GM12878 (cell line): ENCODE data around the gene CUEDC1. TPM values are rescaled to one million over a fixed set of nuclear protein-coding genes. Genes with fewer than 3 reads are reported as not detected.

Experiments used
- ATAC-seq: fragments of 200-7000 bp; cut with Tn5 transposase; 3 replicates; pipeline ENCODE4 v1.9.1; 2020; ENCODE audit warnings: mild to moderate bottlenecking, moderate library complexity
- BruUV-seq: library from RNA; stranded (reverse); fragments of 400-500 nt; replicated peaks from 2 replicates; lab custom pipeline; 2021; lab: Mats Ljungman, UMichigan
- CTCF ChIA-PET: fragments of 300-600 bp; sonication (Branson Sonifier 250); formaldehyde crosslinking; extraction: SDS; loops from one replicate; lab custom pipeline; 2021; ENCODE audit warnings: inconsistent platforms; lab: Yijun Ruan, JAX
- POLR2A ChIA-PET: fragments of 350-600 bp; formaldehyde crosslinking; extraction: SDS; loops from one replicate; lab custom pipeline; 2021; ENCODE audit warnings: inconsistent platforms; lab: Charles Lee
- RAD21 ChIA-PET: fragments of 300-600 bp; sonication (Branson Sonifier 250); formaldehyde crosslinking; loops from one replicate; lab custom pipeline; 2023; ENCODE audit warnings: antibody characterized with exemption; ENCODE audit not compliant: unreplicated experiment; lab: Charles Lee
- SMC1A ChIA-PET: fragments of 300-600 bp; sonication (Branson Sonifier 250); formaldehyde crosslinking; loops from one replicate; lab custom pipeline; 2023; ENCODE audit not compliant: unreplicated experiment, uncharacterized antibody; lab: Charles Lee
- DNase-seq: peaks from one replicate; pipeline ENCODE4 v3.0.0-alpha.2; 2011; ENCODE audit warnings: low read depth, low spot score
- FAIRE-seq: peaks from 3 replicates; lab custom pipeline; 2011; peaks lifted over from hg19 to GRCh38; lab: Jason Lieb, UNC
- H2AFZ ChIP-seq: 2 replicates; pipeline ENCODE4 v1.6.0; 2011; ENCODE audit warnings: low read depth, low read length, control low read depth; ENCODE audit not compliant: control insufficient read depth
- H3K27ac ChIP-seq: 2 replicates; pipeline ENCODE4 v1.5.1; 2011; ENCODE audit warnings: control low read depth; ENCODE audit not compliant: control insufficient read depth, insufficient read depth
- H3K27me3 ChIP-seq, 2 experiments: replicated peaks in 1 of 2; 2 replicates each; pipeline versions ENCODE4 v1.6.0 to v1.6.1; 2011; ENCODE audit warnings: low read length in 1 of 2; ENCODE audit not compliant: control insufficient read depth in 2 of 2, insufficient read depth in 2 of 2
- H3K36me3 ChIP-seq, 2 experiments: 2 replicates each; pipeline ENCODE4 v1.5.1; 2011; ENCODE audit warnings: low read length in 1 of 2; ENCODE audit not compliant: control insufficient read depth in 2 of 2, insufficient read depth in 2 of 2
- H3K4me1 ChIP-seq: 2 replicates; pipeline ENCODE4 v1.6.1; 2011; ENCODE audit warnings: mild to moderate bottlenecking, low read length, moderate library complexity, mixed read lengths; ENCODE audit not compliant: control insufficient read depth, insufficient read depth
- H3K4me2 ChIP-seq: 2 replicates; pipeline ENCODE4 v1.6.0; 2011; ENCODE audit warnings: control low read depth; ENCODE audit not compliant: control insufficient read depth, insufficient read depth
- H3K4me3 ChIP-seq: fragments of 200-600 bp; sonication (generic); 2 replicates; pipeline ENCODE4 v1.5.1; 2016
- H3K79me2 ChIP-seq: 2 replicates; pipeline ENCODE4 v1.6.0; 2011; ENCODE audit warnings: low read length; ENCODE audit not compliant: control insufficient read depth, insufficient read depth
- H3K9ac ChIP-seq: 2 replicates; pipeline ENCODE4 v1.8.0; 2011; ENCODE audit warnings: low read length, control low read depth, mixed read lengths; ENCODE audit not compliant: control insufficient read depth, insufficient read depth
- H3K9me3 ChIP-seq: replicated peaks from 3 replicates; pipeline ENCODE4 v1.5.1; 2011; ENCODE audit warnings: mild to moderate bottlenecking, low read length; ENCODE audit not compliant: control insufficient read depth, insufficient read depth
- H4K20me1 ChIP-seq: 2 replicates; pipeline ENCODE4 v1.6.0; 2011; ENCODE audit not compliant: control insufficient read depth, insufficient read depth
- ATF3 ChIP-seq: IDR thresholded peaks from 2 replicates; pipeline ENCODE4 v1.6.1; 2011; ENCODE audit warnings: low read depth, mild to moderate bottlenecking, low read length, moderate library complexity, borderline replicate concordance; ENCODE audit errors: extremely low read depth
- CHD1 ChIP-seq: IDR thresholded peaks from 2 replicates; pipeline ENCODE4 v1.6.1; 2012; ENCODE audit warnings: low read depth, low read length, improper control_type of control experiment
- CREB1 ChIP-seq: IDR thresholded peaks from 2 replicates; pipeline ENCODE4 v1.6.1; 2012; ENCODE audit warnings: low read depth, mild to moderate bottlenecking, inconsistent platforms
- E4F1 ChIP-seq: fragments of 450-650 bp; IDR thresholded peaks from 2 replicates; pipeline ENCODE4 v1.6.1; 2018; ENCODE audit warnings: borderline replicate concordance, mild to moderate bottlenecking; ENCODE audit not compliant: partially characterized antibody
- ELK1 ChIP-seq: IDR thresholded peaks from 2 replicates; pipeline ENCODE4 v1.6.1; 2012; ENCODE audit warnings: low read depth, low read length, improper control_type of control experiment
- HDAC2 ChIP-seq: fragments of 200-600 bp; sonication (generic); IDR thresholded peaks from 2 replicates; pipeline ENCODE4 v1.6.1; 2017
- HDGF ChIP-seq: fragments of 450-650 bp; IDR thresholded peaks from 2 replicates; pipeline ENCODE4 v1.6.1; 2016; ENCODE audit warnings: antibody characterized with exemption
- RAD21 ChIP-seq: IDR thresholded peaks from 2 replicates; pipeline ENCODE4 v1.6.1; 2011; ENCODE audit warnings: mild to moderate bottlenecking, low read depth, low read length, moderate library complexity; ENCODE audit not compliant: insufficient read depth
- RAD51 ChIP-seq: fragments of 450-650 bp; IDR thresholded peaks from 2 replicates; pipeline ENCODE4 v1.6.1; 2016; ENCODE audit warnings: moderate library complexity, mild to moderate bottlenecking, inconsistent platforms
- REST ChIP-seq: IDR thresholded peaks from 2 replicates; pipeline ENCODE4 v1.6.1; 2012; ENCODE audit warnings: mild to moderate bottlenecking, low read depth, low read length
- SMAD1 ChIP-seq: fragments of 450-650 bp; IDR thresholded peaks from 2 replicates; pipeline ENCODE4 v1.6.1; 2018; ENCODE audit warnings: mild to moderate bottlenecking, low read depth; ENCODE audit not compliant: partially characterized antibody
- SREBF1 ChIP-seq: IDR thresholded peaks from 2 replicates; pipeline ENCODE4 v1.6.1; 2012; ENCODE audit warnings: mild to moderate bottlenecking, low read length
- SRF ChIP-seq, 2 experiments: IDR thresholded peaks; 2 replicates each; pipeline ENCODE4 v1.6.1; 2011; ENCODE audit warnings: low read depth in 2 of 2, low read length in 2 of 2, mild to moderate bottlenecking in 1 of 2, moderate library complexity in 1 of 2
- WGBS: methylation state at CpG from one replicate; pipeline ENCODE4 v1.1.6; 2016; ENCODE audit warnings: low lambda C conversion rate; ENCODE audit not compliant: insufficient replicate concordance, insufficient coverage; ENCODE audit errors: missing lambda C conversion rate; 5-methylcytosine and 5-hydroxymethylcytosine counted together
- in situ Hi-C: fragments of 300-500 bp; cut with MboI; formaldehyde crosslinking; loops from 9 replicates; pipeline ENCODE4 v1.14.3; 2018; ENCODE audit warnings: mixed read lengths
- intact Hi-C: fragments of 100-400 bp; cut with micrococcal nuclease; formaldehyde crosslinking; loops from one replicate; pipeline ENCODE4 v1.14.2; 2022; ENCODE audit not compliant: unreplicated experiment
- polyA plus RNA-seq, 11 experiments: library from polyadenylated mRNA; depleted of rRNA in 4 of 11; unstranded in 6 of 11; stranded (reverse) in 5 of 11; fragments of >200 nt; fragmentation: Nextera tagmentation in 4 of 11; fragmentation: Illumina TruSeq in 1 of 11; extraction: Ambion mirVana in 4 of 11; extraction: Trizol in 1 of 11; gene quantifications; 1 replicate in 1 of 11; 2 replicates in 10 of 11; pipeline versions ENCODE4 v1.2.1 to v1.2.3, GENCODE V29; 2011 to 2016; ENCODE audit warnings: inconsistent platforms in 2 of 11, missing spikeins in 2 of 11, low read depth in 1 of 11
- total RNA-seq, 4 experiments: library from RNA; depleted of rRNA in 3 of 4; stranded (reverse); fragments of >200 nt in 3 of 4; fragmentation: Illumina TruSeq in 1 of 4; extraction: Trizol in 1 of 4; gene quantifications; 2 replicates each; pipeline versions ENCODE4 v1.2.1 to v1.2.3, GENCODE V29; 2013 to 2021

The CUEDC1 gene
- total and polyA plus RNA-seq, 10 of the 15 experiments (the other 5 are each of a cell fraction or from before 2014, with no cell fraction given), result 0.24 to 7.4 (median 1.8) TPM

GRCh38 chr17:57823469-57824401 is 131.5 kb downstream of the CUEDC1 start:
- no peak for DNase-seq
- Histone ChIP-seq H3K4me1 (no peaks in the 10 kb centered on the region), H3K9ac (no peak overlapping the region), H2AFZ (no peak overlapping the region), H4K20me1 (no peaks in the 10 kb centered on the region), H3K36me3 (no peaks in the 10 kb centered on the region), H3K27me3 (no peaks in the 10 kb centered on the region; a peak in 1 of 4 replicates), H3K79me2 (no peaks in the 10 kb centered on the region), H3K4me3 (no peak overlapping the region), H3K4me2 (no peak overlapping the region), H3K9me3 (no peaks in the 10 kb centered on the region), H3K27ac (no peak overlapping the region)
- ATAC-seq, result no peak
- TF ChIP-seq HDAC2 (no peak), RAD21 (no peak), CHD1 (no peak), E4F1 (no peak), REST (no peak), ATF3 (no peak), RAD51 (no peak), SRF (IDR thresholded peaks at IDR 0.05; ENCODE audit: low read depth in 2 of 2, low read length in 2 of 2) (no peak), CREB1 (no peak), ELK1 (no peak), HDGF (no peak), SMAD1 (no peak), SREBF1 (no peak)
- ChIA-PET RAD21 (no interaction called here), POLR2A (interaction anchor here (0.5 kb wide), 1 partner anchor 367 kb away, joined by 3 read pairs; no protein-coding TSS in a partner anchor), CTCF (interaction anchor here (1.9 kb wide), 1 partner anchor 9 kb away, joined by 12 read pairs; no protein-coding TSS in a partner anchor), SMC1A (interaction anchor here (0.6 kb wide), 1 partner anchor 11 kb away, joined by 3 read pairs; no protein-coding TSS in a partner anchor)
- BruUV-seq, result no TSS peak
- 80% methylated on average over 15 of the region's 15 CpGs for WGBS
- intact Hi-C loops (no loop called here), in situ Hi-C loops (no loop called here)
- no peak for FAIRE-seq
